ENCODE results near the gene PODXL2. TPM values are rescaled to one million over a fixed set of nuclear protein-coding genes. Genes with fewer than 3 reads are reported as not detected.

PODXL2 gene
- total and polyA plus RNA-seq, 2 experiments from 2014 or later: 18.4 to 57.6 TPM

DNA sequence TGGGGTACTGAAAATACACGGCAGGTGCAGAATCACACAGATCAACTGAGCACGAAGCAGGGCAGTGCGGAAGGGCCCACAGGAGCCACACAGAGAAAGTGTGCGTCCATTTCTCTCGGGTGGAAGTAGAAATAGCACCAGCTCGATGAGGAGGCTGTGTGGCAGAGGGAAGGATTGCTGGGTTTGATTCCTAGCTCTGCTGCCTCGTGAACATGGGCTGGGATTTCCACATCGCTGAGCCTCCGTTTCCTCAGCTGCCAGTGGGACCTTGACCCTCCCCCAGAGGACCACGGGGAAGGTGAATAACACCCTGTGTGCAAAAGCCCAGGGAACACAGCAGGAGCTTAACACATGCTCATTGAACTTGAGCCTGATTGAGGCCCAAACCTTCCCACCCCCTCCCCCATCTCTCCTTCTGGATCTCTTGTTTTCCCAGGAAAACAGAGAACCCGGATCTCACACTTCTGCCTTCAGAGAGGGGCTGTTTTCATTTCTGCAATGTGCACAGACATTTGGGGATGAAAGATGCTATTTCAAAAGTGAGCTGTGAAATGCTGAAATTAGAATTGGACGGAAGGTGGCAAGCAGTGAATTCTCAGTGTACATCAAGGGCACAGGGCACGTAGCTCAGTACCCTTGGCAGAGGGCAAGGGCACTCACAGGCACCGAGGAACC is 82.2 kb downstream of the PODXL2 start:
- Histone ChIP-seq H3K27me3 (ENCODE audit: insufficient read depth) (no peaks in the 10 kb centered on the region), H3K9me2 (ENCODE audit: insufficient read depth) (no peaks in the 10 kb centered on the region), H3F3A (replicated peaks; ENCODE audit: low read depth) (no peaks in the 10 kb centered on the region), H3K4me2 (no peak overlapping the region), H4K20me1 (replicated peaks; ENCODE audit: insufficient read depth) (no peaks in the 10 kb centered on the region), H2AFZ (peak overlapping the region; percentile 18; the same call in 1 of the 2 replicates), H3K4me3 (no peak overlapping the region), H3K79me2 (replicated peaks; ENCODE audit: insufficient read depth) (no peaks in the 10 kb centered on the region), H3K36me3 (ENCODE audit: insufficient read depth) (no peaks in the 10 kb centered on the region), H3K27ac (ENCODE audit: low read depth) (no peak overlapping the region), H3K4me1 (ENCODE audit: insufficient read depth) (peaks cover 9% of the 10 kb centered on the region)
- no peak for TF ChIP-seq JUNB (IDR thresholded peaks at IDR 0.05; ENCODE audit: unreplicated experiment)
- no peak for TF ChIP-seq CREB1 (CRISPR knock-in tag; IDR thresholded peaks at IDR 0.05; ENCODE audit: low read depth)
- TF ChIP-seq POLR2AphosphoS5 (IDR thresholded peaks at IDR 0.05; ENCODE audit: low read depth): no peak
- TF ChIP-seq EZH2phosphoT487 (IDR thresholded peaks at IDR 0.05; ENCODE audit: unreplicated experiment): no peak
- TF ChIP-seq STAT1 (IDR thresholded peaks at IDR 0.05; ENCODE audit: unreplicated experiment): no peak
- TF ChIP-seq CTCF (conservative IDR thresholded peaks at IDR 0.05; ENCODE audit: low read depth in 2 of 2): no peak
- TF ChIP-seq EZH2 (IDR thresholded peaks at IDR 0.05; ENCODE audit: low read depth, unreplicated experiment): no peak
- no peak for TF ChIP-seq ZNF114 (CRISPR knock-in tag; IDR thresholded peaks at IDR 0.05)
- TF ChIP-seq ZNF331 (CRISPR knock-in tag; IDR thresholded peaks at IDR 0.05; ENCODE audit: low read depth): no peak
- TF ChIP-seq ZNF462 (CRISPR knock-in tag; IDR thresholded peaks at IDR 0.05): no peak
- TF ChIP-seq ETS1 (IDR thresholded peaks at IDR 0.05): no peak
- TF ChIP-seq NANOG (IDR thresholded peaks at IDR 0.05; ENCODE audit: borderline replicate concordance): no peak
- TF ChIP-seq, protein P1, sequence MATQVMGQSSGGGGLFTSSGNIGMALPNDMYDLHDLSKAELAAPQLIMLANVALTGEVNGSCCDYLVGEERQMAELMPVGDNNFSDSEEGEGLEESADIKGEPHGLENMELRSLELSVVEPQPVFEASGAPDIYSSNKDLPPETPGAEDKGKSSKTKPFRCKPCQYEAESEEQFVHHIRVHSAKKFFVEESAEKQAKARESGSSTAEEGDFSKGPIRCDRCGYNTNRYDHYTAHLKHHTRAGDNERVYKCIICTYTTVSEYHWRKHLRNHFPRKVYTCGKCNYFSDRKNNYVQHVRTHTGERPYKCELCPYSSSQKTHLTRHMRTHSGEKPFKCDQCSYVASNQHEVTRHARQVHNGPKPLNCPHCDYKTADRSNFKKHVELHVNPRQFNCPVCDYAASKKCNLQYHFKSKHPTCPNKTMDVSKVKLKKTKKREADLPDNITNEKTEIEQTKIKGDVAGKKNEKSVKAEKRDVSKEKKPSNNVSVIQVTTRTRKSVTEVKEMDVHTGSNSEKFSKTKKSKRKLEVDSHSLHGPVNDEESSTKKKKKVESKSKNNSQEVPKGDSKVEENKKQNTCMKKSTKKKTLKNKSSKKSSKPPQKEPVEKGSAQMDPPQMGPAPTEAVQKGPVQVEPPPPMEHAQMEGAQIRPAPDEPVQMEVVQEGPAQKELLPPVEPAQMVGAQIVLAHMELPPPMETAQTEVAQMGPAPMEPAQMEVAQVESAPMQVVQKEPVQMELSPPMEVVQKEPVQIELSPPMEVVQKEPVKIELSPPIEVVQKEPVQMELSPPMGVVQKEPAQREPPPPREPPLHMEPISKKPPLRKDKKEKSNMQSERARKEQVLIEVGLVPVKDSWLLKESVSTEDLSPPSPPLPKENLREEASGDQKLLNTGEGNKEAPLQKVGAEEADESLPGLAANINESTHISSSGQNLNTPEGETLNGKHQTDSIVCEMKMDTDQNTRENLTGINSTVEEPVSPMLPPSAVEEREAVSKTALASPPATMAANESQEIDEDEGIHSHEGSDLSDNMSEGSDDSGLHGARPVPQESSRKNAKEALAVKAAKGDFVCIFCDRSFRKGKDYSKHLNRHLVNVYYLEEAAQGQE (IDR thresholded peaks at IDR 0.05; ENCODE audit: unreplicated experiment): no peak
- H3K4me3 Mint-ChIP-seq: no peak overlapping the region
- no peak overlapping the region for H3K27ac Mint-ChIP-seq
- H3K4me1 Mint-ChIP-seq: peaks cover 35% of the 10 kb centered on the region
- no peak for DNase-seq (ENCODE audit: low spot score)
- H3K36me3 Mint-ChIP-seq (ENCODE audit: low read depth): no peaks in the 10 kb centered on the region
- no peak for ATAC-seq
- peaks cover 11% of the 10 kb centered on the region for H3K27me3 Mint-ChIP-seq (ENCODE audit: insufficient read depth, low read depth, poor library complexity)
- no peaks in the 10 kb centered on the region for H3K9me3 Mint-ChIP-seq
